ENCODE data around the gene TBX2. TPM values are rescaled to one million over a fixed set of nuclear protein-coding genes. Genes with fewer than 3 reads are reported as not detected.

Gene TBX2
- total RNA-seq, 1 donor from 2014 or later = 55.9 TPM

DNA sequence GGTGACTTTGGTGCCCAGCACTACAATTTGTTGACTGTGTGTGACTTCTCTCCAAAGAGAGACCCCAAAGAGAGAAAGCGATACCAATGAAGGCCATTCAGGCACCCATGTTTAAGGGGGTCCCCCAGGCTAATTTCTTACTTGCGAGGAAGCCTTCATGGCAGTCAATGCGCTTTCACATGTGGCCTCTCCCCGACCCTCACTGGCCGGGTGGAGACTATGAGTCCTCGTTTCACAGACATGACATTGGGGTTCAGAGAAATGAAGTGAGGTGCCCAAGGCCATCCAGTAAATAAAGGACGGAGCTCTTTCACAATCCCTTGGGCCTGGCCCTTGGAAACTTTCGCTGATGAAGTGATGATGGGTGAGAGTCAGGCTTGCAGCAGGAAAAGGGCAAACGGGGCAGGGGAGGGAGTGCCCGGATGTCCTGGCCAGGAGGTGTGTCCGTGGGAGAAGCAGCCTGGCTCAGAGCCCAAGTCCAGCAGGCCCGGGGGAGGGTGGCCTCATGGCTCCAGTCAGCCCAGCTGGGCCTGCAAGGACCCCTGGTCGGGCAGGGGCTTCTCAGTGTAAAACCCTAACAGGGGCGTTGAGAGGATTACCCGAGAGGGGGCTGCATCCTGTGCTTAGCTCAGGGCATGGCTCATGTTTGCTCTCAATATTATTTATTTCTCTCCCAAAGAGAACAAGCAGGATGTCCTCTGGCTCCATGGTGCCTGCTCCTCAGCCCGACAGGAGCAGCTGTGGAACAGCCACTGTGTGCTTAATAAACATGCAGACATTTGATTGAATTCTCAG lies 14.7 kb downstream of the TBX2 start:
- H3K27me3 Mint-ChIP-seq = peaks cover 38% of the 10 kb centered on the region
- no peak overlapping the region for H3K4me3 Mint-ChIP-seq
- H3K36me3 Mint-ChIP-seq = no peaks in the 10 kb centered on the region
- no peak for DNase-seq (ENCODE audit: extremely low spot score, unreplicated experiment)
- H3K9me3 Mint-ChIP-seq = no peaks in the 10 kb centered on the region
- H3K4me1 Mint-ChIP-seq (ENCODE audit: unreplicated experiment) = peaks cover 3% of the 10 kb centered on the region
- H3K27ac Mint-ChIP-seq = no peak overlapping the region
- no peak for TF ChIP-seq CTCF (conservative IDR thresholded peaks at IDR 0.05)

- Mint-ChIP-seq H3K27ac (no peak overlapping the region), H3K4me3 (no peak overlapping the region), H3K36me3 (no peaks in the 10 kb centered on the region), H3K27me3 (peaks cover 38% of the 10 kb centered on the region), H3K9me3 (no peaks in the 10 kb centered on the region), H3K4me1 (ENCODE audit: unreplicated experiment) (peaks cover 3% of the 10 kb centered on the region)
- TF ChIP-seq CTCF (conservative IDR thresholded peaks at IDR 0.05) = no peak
- no peak for DNase-seq (ENCODE audit: extremely low spot score, unreplicated experiment)
These were observed 15.3 kb downstream of the TBX2 start for GRCh38 chr17:61414936-61415251.

- TF ChIP-seq CTCF (conservative IDR thresholded peaks at IDR 0.05) = no peak
- DNase-seq (ENCODE audit: extremely low spot score, unreplicated experiment) = no peak
- H3K9me3 Mint-ChIP-seq = no peaks in the 10 kb centered on the region
- H3K27ac Mint-ChIP-seq = no peak overlapping the region
- peaks cover 3% of the 10 kb centered on the region for H3K4me1 Mint-ChIP-seq (ENCODE audit: unreplicated experiment)
- H3K36me3 Mint-ChIP-seq = no peaks in the 10 kb centered on the region
- H3K27me3 Mint-ChIP-seq = peaks cover 38% of the 10 kb centered on the region
- H3K4me3 Mint-ChIP-seq = peak overlapping the region; percentile 39
These were observed 15.9 kb downstream of the TBX2 start for GRCh38 chr17:61415374-61416210.

GRCh38 chr17:61416211-61416539 lies 16.5 kb downstream of the TBX2 start:
- Mint-ChIP-seq H3K4me3 (peak overlapping the region; percentile 39), H3K4me1 (ENCODE audit: unreplicated experiment) (peaks cover 3% of the 10 kb centered on the region), H3K36me3 (no peaks in the 10 kb centered on the region), H3K9me3 (no peaks in the 10 kb centered on the region), H3K27me3 (peaks cover 41% of the 10 kb centered on the region), H3K27ac (no peak overlapping the region)
- DNase-seq (ENCODE audit: extremely low spot score, unreplicated experiment) = no peak
- no peak for TF ChIP-seq CTCF (conservative IDR thresholded peaks at IDR 0.05)

DNA sequence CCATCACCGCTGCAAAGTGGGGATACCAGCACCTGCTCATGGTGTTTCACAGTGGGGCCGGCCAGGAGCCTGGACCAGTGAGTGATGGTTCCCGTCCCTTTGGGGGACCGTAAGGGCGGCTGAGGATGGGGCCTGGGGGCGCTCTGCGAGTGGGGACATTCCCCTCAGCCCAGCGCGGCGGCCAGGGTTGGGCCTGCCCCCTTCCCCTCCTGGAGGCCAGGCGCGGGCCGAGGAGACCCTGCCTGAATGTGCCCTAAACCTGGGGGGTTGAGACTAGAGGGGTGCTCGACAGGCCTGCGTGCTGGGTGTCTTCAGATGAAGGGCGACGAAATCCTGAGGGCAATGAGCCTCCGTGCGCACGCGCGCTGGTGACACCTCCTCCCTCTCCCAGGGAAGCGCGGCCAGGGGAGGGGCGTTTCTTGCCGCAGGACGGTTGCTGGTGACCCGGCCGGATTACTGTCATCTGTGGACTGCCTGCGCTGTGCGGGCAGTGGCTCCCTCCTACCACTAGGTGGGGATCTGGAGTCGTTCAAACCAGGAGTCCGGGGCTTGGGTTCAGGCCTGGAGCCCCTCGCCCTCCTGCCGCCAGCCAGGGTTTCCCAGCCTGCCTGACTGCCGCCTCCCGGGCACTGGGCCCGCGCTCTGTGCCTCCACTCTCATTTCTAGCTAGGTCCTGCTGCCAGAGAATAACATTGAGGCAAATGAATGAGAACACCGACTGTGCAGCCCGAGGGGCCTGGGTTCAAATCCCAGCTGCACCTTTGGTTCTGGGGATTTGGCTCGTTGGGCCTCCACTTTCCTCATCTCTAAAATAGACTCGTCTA lies 17.1 kb downstream of the TBX2 start:
- Mint-ChIP-seq H3K27ac (no peak overlapping the region), H3K36me3 (no peaks in the 10 kb centered on the region), H3K9me3 (no peaks in the 10 kb centered on the region), H3K4me3 (peak overlapping the region; percentile 66), H3K4me1 (ENCODE audit: unreplicated experiment) (peaks cover 3% of the 10 kb centered on the region), H3K27me3 (peaks cover 42% of the 10 kb centered on the region)
- DNase-seq (ENCODE audit: extremely low spot score, unreplicated experiment) = peak; percentile 89
- TF ChIP-seq CTCF (conservative IDR thresholded peaks at IDR 0.05) = peak; percentile 99

Data from type B pancreatic cell (in vitro differentiated cells).